Neuronal stem cell (in vitro differentiated cells): ENCODE measurements around the gene GPR85.

Experiments used
- DNase-seq: peaks from one replicate; pipeline ENCODE4 v3.0.0-alpha.2; 2013; ENCODE audit warnings: low spot score
- H2AFZ ChIP-seq: one replicate; pipeline ENCODE4 v1.6.1; 2013; ENCODE audit warnings: mild to moderate bottlenecking, low read length, inconsistent platforms
- H2AK5ac ChIP-seq: 2 replicates; pipeline ENCODE4 v1.6.1; 2013; ENCODE audit warnings: low read depth, mild to moderate bottlenecking, inconsistent platforms, low read length, moderate library complexity, mixed read lengths
- H2BK120ac ChIP-seq: 2 replicates; pipeline ENCODE4 v1.6.1; 2013; ENCODE audit warnings: low read depth, mild to moderate bottlenecking, inconsistent platforms, low read length, moderate library complexity, mixed read lengths
- H2BK12ac ChIP-seq: one replicate; pipeline ENCODE4 v1.6.1; 2013; ENCODE audit warnings: low read length, inconsistent platforms
- H2BK15ac ChIP-seq: 2 replicates; pipeline ENCODE4 v1.6.1; 2013; ENCODE audit warnings: mild to moderate bottlenecking, low read length, inconsistent platforms, mixed read lengths
- H2BK5ac ChIP-seq: one replicate; pipeline ENCODE4 v1.6.1; 2013; ENCODE audit warnings: inconsistent platforms, mild to moderate bottlenecking, low read length, moderate library complexity
- H3K14ac ChIP-seq: one replicate; pipeline ENCODE4 v1.6.1; 2013; ENCODE audit warnings: low read length, inconsistent platforms
- H3K18ac ChIP-seq: 2 replicates; pipeline ENCODE4 v1.6.1; 2013; ENCODE audit warnings: low read length, inconsistent platforms
- H3K23ac ChIP-seq: 2 replicates; pipeline ENCODE4 v1.6.1; 2013; ENCODE audit warnings: low read depth, mild to moderate bottlenecking, mixed read lengths, low read length, inconsistent platforms; ENCODE audit not compliant: poor library complexity
- H3K27ac ChIP-seq: replicated peaks from 3 replicates; pipeline ENCODE4 v1.5.1; 2013; ENCODE audit warnings: low read length, inconsistent platforms
- H3K27me3 ChIP-seq, 3 experiments: 2 replicates each; pipeline ENCODE4 v1.6.1; 2013; ENCODE audit warnings: low read length in 3 of 3, mild to moderate bottlenecking in 2 of 3, inconsistent platforms in 1 of 3, low read depth in 1 of 3, mixed read lengths in 1 of 3, moderate library complexity in 1 of 3; ENCODE audit not compliant: control insufficient read depth in 3 of 3, insufficient read depth in 3 of 3
- H3K36me3 ChIP-seq, 2 donors: replicated peaks in 1 of 2; 2 replicates each; pipeline ENCODE4 v1.6.1; 2013; ENCODE audit warnings: low read length in 2 of 2; ENCODE audit not compliant: control insufficient read depth in 2 of 2, insufficient read depth in 2 of 2
- H3K4ac ChIP-seq: 2 replicates; pipeline ENCODE4 v1.6.1; 2013; ENCODE audit warnings: inconsistent platforms, mild to moderate bottlenecking, low read length, moderate library complexity
- H3K4me1 ChIP-seq, 2 donors: 1 replicate in 1 of 2; 2 replicates in 1 of 2; pipeline ENCODE4 v1.6.1; 2013; ENCODE audit warnings: low read length in 2 of 2, low read depth in 1 of 2; ENCODE audit not compliant: control insufficient read depth in 2 of 2, insufficient read depth in 1 of 2
- H3K4me2 ChIP-seq: one replicate; pipeline ENCODE4 v1.6.1; 2013; ENCODE audit warnings: mild to moderate bottlenecking, low read length, inconsistent platforms; ENCODE audit not compliant: insufficient read depth, poor library complexity, severe bottlenecking
- H3K4me3 ChIP-seq, 2 donors: 2 replicates each; pipeline ENCODE4 v1.5.1; 2013; ENCODE audit warnings: low read length in 2 of 2, mild to moderate bottlenecking in 2 of 2, inconsistent platforms in 1 of 2, moderate library complexity in 1 of 2
- H3K79me1 ChIP-seq: one replicate; pipeline ENCODE4 v1.6.1; 2013; ENCODE audit warnings: low read depth, mild to moderate bottlenecking, inconsistent platforms, low read length, moderate library complexity
- H3K9ac ChIP-seq: one replicate; pipeline ENCODE4 v1.6.1; 2013; ENCODE audit warnings: mild to moderate bottlenecking, low read depth, low read length, inconsistent platforms; ENCODE audit not compliant: poor library complexity
- H3K9me3 ChIP-seq, 2 donors: replicated peaks in 1 of 2; 2 replicates each; pipeline versions ENCODE3 to v1.6.1; 2013; ENCODE audit warnings: low read length in 2 of 2, mild to moderate bottlenecking in 2 of 2, inconsistent platforms in 1 of 2, low read depth in 1 of 2, mixed read lengths in 1 of 2, moderate library complexity in 1 of 2; ENCODE audit not compliant: control insufficient read depth in 2 of 2, insufficient read depth in 1 of 2
- H4K8ac ChIP-seq: one replicate; pipeline ENCODE4 v1.6.1; 2013; ENCODE audit warnings: low read depth, mild to moderate bottlenecking, inconsistent platforms, low read length, moderate library complexity
- H4K91ac ChIP-seq: one replicate; pipeline ENCODE4 v1.6.1; 2013; ENCODE audit warnings: low read length, low read depth, mild to moderate bottlenecking, inconsistent platforms; ENCODE audit not compliant: poor library complexity
- WGBS, 2 donors: extraction: QIAGEN DNeasy Blood & Tissue Kit; methylation state at CpG; one replicate each; pipeline ENCODE4 v1.1.7; 2013; ENCODE audit warnings: missing lambda C conversion rate in 2 of 2, mixed read lengths in 1 of 2; ENCODE audit not compliant: insufficient read length in 2 of 2, insufficient replicate concordance in 1 of 2; ENCODE audit errors: extremely low coverage in 2 of 2; 5-methylcytosine and 5-hydroxymethylcytosine counted together

GPR85 gene

GRCh38 chr7:113044394-113044793 lies 42.2 kb downstream of the GPR85 start:
- H3K4me1 ChIP-seq = peaks cover 0 to 3% of the 10 kb centered on the region in 2 donors
- H2BK12ac ChIP-seq = no peak overlapping the region
- no peak overlapping the region for H3K18ac ChIP-seq
- no peak overlapping the region for H4K91ac ChIP-seq
- H3K27ac ChIP-seq = no peak overlapping the region
- no peak overlapping the region for H2AFZ ChIP-seq
- H4K8ac ChIP-seq = no peak overlapping the region
- H3K23ac ChIP-seq = no peak overlapping the region
- no peak overlapping the region for H2AK5ac ChIP-seq
- H3K4me3 ChIP-seq = no peak overlapping the region
- no peak overlapping the region for H3K4me2 ChIP-seq
- H3K79me1 ChIP-seq = no peaks in the 10 kb centered on the region
- no peak for DNase-seq
- no peak overlapping the region for H2BK120ac ChIP-seq
- no peak overlapping the region for H3K9ac ChIP-seq
- no peak overlapping the region for H3K4ac ChIP-seq
- no peaks in the 10 kb centered on the region for H3K27me3 ChIP-seq
- H2BK5ac ChIP-seq = no peak overlapping the region
- H2BK15ac ChIP-seq = no peak overlapping the region
- no peak overlapping the region for H3K14ac ChIP-seq
- no peaks in the 10 kb centered on the region for H3K36me3 ChIP-seq
- no peaks in the 10 kb centered on the region for H3K9me3 ChIP-seq

- Histone ChIP-seq H3K27ac (no peak overlapping the region), H3K4me3 (no peak overlapping the region), H2AK5ac (no peak overlapping the region), H2BK5ac (no peak overlapping the region), H2BK15ac (no peak overlapping the region), H3K27me3 (no peaks in the 10 kb centered on the region), H3K4me2 (no peak overlapping the region), H4K8ac (no peak overlapping the region), H2BK120ac (no peak overlapping the region), H2AFZ (no peak overlapping the region), H3K36me3 (no peaks in the 10 kb centered on the region), H3K79me1 (no peaks in the 10 kb centered on the region), H2BK12ac (no peak overlapping the region), H3K23ac (no peak overlapping the region), H3K4ac (no peak overlapping the region), H3K14ac (no peak overlapping the region), H3K9me3 (no peaks in the 10 kb centered on the region), H3K18ac (no peak overlapping the region), H3K4me1 (peaks cover 0 to 3% of the 10 kb centered on the region in 2 donors), H3K9ac (no peak overlapping the region), H4K91ac (no peak overlapping the region)
- no peak for DNase-seq
These were observed 45.8 kb downstream of the GPR85 start for GRCh38 chr7:113040849-113041248.

GRCh38 chr7:113033959-113034358 lies 52.7 kb downstream of the GPR85 start:
- Histone ChIP-seq H4K91ac (no peak overlapping the region), H4K8ac (no peak overlapping the region), H3K4me1 (no peaks in the 10 kb centered on the region), H3K14ac (no peak overlapping the region), H3K23ac (no peak overlapping the region), H3K79me1 (no peaks in the 10 kb centered on the region), H2BK15ac (no peak overlapping the region), H3K4ac (no peak overlapping the region), H3K9ac (no peak overlapping the region), H2AK5ac (no peak overlapping the region), H3K36me3 (no peaks in the 10 kb centered on the region), H3K4me3 (no peak overlapping the region), H2AFZ (no peak overlapping the region), H2BK120ac (no peak overlapping the region), H3K27ac (no peak overlapping the region), H2BK12ac (no peak overlapping the region), H3K27me3 (no peaks in the 10 kb centered on the region), H3K9me3 (no peaks in the 10 kb centered on the region), H2BK5ac (no peak overlapping the region), H3K18ac (no peak overlapping the region), H3K4me2 (no peak overlapping the region)
- WGBS, 2 donors = no CpG with 5 or more reads among the region's 2 CpGs
- no peak for DNase-seq
